GM18520 (cell line): Measurements from ENCODE around the gene NDRG3.

Experiments used
- ATAC-seq: cut with Tn5 transposase; IDR thresholded peaks from one replicate; pipeline ENCODE4 v1.9.1; 2021; ENCODE audit not compliant: unreplicated experiment

NDRG3 gene

GRCh38 chr20:36761125-36761524 lies 15.2 kb upstream of the NDRG3 start:
- no peak for ATAC-seq

- ATAC-seq: no peak
Measured at GRCh38 chr20:36760647-36761046, 14.8 kb upstream of the NDRG3 start.

- ATAC-seq: no peak
Measured at GRCh38 chr20:36758276-36758675, 12.4 kb upstream of the NDRG3 start.

- ATAC-seq: no peak
Measured at GRCh38 chr20:36756496-36756895, 10.6 kb upstream of the NDRG3 start.

- no peak for ATAC-seq
Measured at GRCh38 chr20:36754656-36755222, 8.8 kb upstream of the NDRG3 start.

- no peak for ATAC-seq
Measured at GRCh38 chr20:36752582-36752981, 6.7 kb upstream of the NDRG3 start.

- ATAC-seq: peak; percentile 2
Measured at GRCh38 chr20:36745234-36745926, 510 bp downstream of the NDRG3 start.

- no peak for ATAC-seq
Measured at GRCh38 chr20:36744764-36745191, 1.1 kb downstream of the NDRG3 start.

- ATAC-seq: no peak
Measured at GRCh38 chr20:36744243-36744642, 1.6 kb downstream of the NDRG3 start.

GRCh38 chr20:36742558-36742957 lies 3.3 kb downstream of the NDRG3 start:
- no peak for ATAC-seq

GRCh38 chr20:36741072-36741471 lies 4.8 kb downstream of the NDRG3 start:
- ATAC-seq: no peak

GRCh38 chr20:36737183-36737499 lies 8.7 kb downstream of the NDRG3 start:
- ATAC-seq: no peak

GRCh38 chr20:36736451-36737182 lies 9.3 kb downstream of the NDRG3 start:
- ATAC-seq: no peak

GRCh38 chr20:36732456-36732855 lies 13.4 kb downstream of the NDRG3 start:
- ATAC-seq: no peak

GRCh38 chr20:36728986-36729385 lies 16.9 kb downstream of the NDRG3 start:
- no peak for ATAC-seq

- no peak for ATAC-seq
Measured at GRCh38 chr20:36726168-36726567, 19.7 kb downstream of the NDRG3 start.

GRCh38 chr20:36720510-36720909 lies 25.4 kb downstream of the NDRG3 start:
- no peak for ATAC-seq

GRCh38 chr20:36717657-36718056 lies 28.2 kb downstream of the NDRG3 start:
- no peak for ATAC-seq

- ATAC-seq: no peak
Measured at GRCh38 chr20:36717021-36717420, 28.9 kb downstream of the NDRG3 start.

GRCh38 chr20:36712775-36713174 lies 33.1 kb downstream of the NDRG3 start:
- no peak for ATAC-seq

GRCh38 chr20:36709126-36709525 lies 36.8 kb downstream of the NDRG3 start:
- no peak for ATAC-seq

GRCh38 chr20:36703530-36703929 lies 42.4 kb downstream of the NDRG3 start:
- ATAC-seq: no peak
